Peyer's patch (tissue), 4 donors: ENCODE data around the gene TBC1D2. TPM values are rescaled to one million over a fixed set of nuclear protein-coding genes. Genes with fewer than 3 reads are reported as not detected.

Experiments used
- DNase-seq, 3 donors: peaks; one replicate each; pipeline ENCODE4 v3.0.0-alpha.2; 2017 to 2019
- H3K27ac ChIP-seq, 4 donors: fragments of 200-600 bp; sonication (generic); one replicate each; pipeline ENCODE4 v1.5.1; 2016 to 2019
- H3K27me3 ChIP-seq, 2 donors: fragments of 200-600 bp; sonication (generic); one replicate each; pipeline ENCODE4 v1.5.1; 2019
- H3K36me3 ChIP-seq, 3 donors: fragments of 200-600 bp; sonication (generic); one replicate each; pipeline ENCODE4 v1.5.1; 2016 to 2019
- H3K4me1 ChIP-seq, 4 donors: fragments of 200-600 bp; sonication (generic); one replicate each; pipeline ENCODE4 v1.5.1; 2016 to 2019
- H3K4me3 ChIP-seq, 4 donors: fragments of 200-600 bp; sonication (generic); 1 replicate in 3 of 4; 2 replicates in 1 of 4; pipeline ENCODE4 v1.5.1; 2016 to 2019; ENCODE audit warnings: mild to moderate bottlenecking in 1 of 4
- H3K9me3 ChIP-seq, 4 donors: fragments of 200-600 bp; sonication (generic); one replicate each; pipeline ENCODE4 v1.5.1; 2016 to 2019; ENCODE audit warnings: mild to moderate bottlenecking in 1 of 4
- POLR2A ChIP-seq, 2 donors: fragments of 450-650 bp; IDR thresholded peaks; one replicate each; pipeline ENCODE4 v1.5.1; 2017; ENCODE audit warnings: antibody characterized with exemption in 2 of 2, mild to moderate bottlenecking in 2 of 2, moderate library complexity in 2 of 2
- total RNA-seq, 4 donors: library from RNA; depleted of rRNA; stranded (reverse); fragments of >200 nt; gene quantifications; one replicate each; pipeline ENCODE4 v1.1.0, GENCODE V29; 2016
- TF ChIP-seq, protein P1 (sequence below), 6 experiments: fragments of 450-650 bp in 4 of 6; fragments of 200-600 bp in 2 of 6; sonication (generic) in 1 of 6; IDR thresholded peaks; one replicate each; pipeline ENCODE4 v1.5.1; 2017 to 2019; ENCODE audit warnings: antibody characterized with exemption in 6 of 6, mild to moderate bottlenecking in 3 of 6, moderate library complexity in 1 of 6

TBC1D2 gene
- total RNA-seq, 4 donors from 2014 or later, result 28.1 to 68.8 (median 48.4) TPM

DNA sequence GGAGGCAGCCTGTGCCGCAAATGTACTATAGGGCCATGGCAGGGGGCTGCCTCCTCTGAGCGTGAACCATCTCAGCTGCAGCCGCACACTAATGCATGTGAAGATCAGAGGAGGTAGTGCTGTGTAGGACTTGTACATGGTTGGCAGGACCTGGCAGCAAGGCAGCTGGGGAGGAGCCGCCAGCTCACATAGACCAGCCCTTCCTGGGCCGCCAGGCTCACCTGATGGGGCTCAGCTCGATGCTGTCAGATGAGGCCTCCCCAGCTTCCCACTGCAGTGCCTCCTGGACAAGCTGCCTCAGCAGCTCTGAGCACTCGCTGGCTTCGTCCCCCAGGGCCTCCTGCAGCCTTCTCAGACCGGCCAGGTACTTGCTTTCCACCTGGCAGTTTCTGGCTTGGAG, 45.0 kb downstream of the TBC1D2 start:
- no peaks in the 10 kb centered on the region for H3K27me3 ChIP-seq
- no peak for DNase-seq
- no peak overlapping the region for H3K27ac ChIP-seq
- H3K36me3 ChIP-seq, result peaks cover 0 to 49% (median 0%) of the 10 kb centered on the region in 3 donors
- peaks cover 0 to 6% (median 0%) of the 10 kb centered on the region in 4 donors for H3K4me1 ChIP-seq
- TF ChIP-seq, protein P1, sequence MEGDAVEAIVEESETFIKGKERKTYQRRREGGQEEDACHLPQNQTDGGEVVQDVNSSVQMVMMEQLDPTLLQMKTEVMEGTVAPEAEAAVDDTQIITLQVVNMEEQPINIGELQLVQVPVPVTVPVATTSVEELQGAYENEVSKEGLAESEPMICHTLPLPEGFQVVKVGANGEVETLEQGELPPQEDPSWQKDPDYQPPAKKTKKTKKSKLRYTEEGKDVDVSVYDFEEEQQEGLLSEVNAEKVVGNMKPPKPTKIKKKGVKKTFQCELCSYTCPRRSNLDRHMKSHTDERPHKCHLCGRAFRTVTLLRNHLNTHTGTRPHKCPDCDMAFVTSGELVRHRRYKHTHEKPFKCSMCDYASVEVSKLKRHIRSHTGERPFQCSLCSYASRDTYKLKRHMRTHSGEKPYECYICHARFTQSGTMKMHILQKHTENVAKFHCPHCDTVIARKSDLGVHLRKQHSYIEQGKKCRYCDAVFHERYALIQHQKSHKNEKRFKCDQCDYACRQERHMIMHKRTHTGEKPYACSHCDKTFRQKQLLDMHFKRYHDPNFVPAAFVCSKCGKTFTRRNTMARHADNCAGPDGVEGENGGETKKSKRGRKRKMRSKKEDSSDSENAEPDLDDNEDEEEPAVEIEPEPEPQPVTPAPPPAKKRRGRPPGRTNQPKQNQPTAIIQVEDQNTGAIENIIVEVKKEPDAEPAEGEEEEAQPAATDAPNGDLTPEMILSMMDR (IDR thresholded peaks at IDR 0.05), result no peak
- no peak for TF ChIP-seq POLR2A (IDR thresholded peaks at IDR 0.05)
- no peaks in the 10 kb centered on the region for H3K9me3 ChIP-seq
- no peak overlapping the region for H3K4me3 ChIP-seq

- Histone ChIP-seq H3K36me3 (peaks cover 0 to 49% (median 0%) of the 10 kb centered on the region in 3 donors), H3K9me3 (no peaks in the 10 kb centered on the region), H3K27ac (no peak overlapping the region), H3K4me1 (peaks cover 0 to 6% (median 0%) of the 10 kb centered on the region in 4 donors), H3K27me3 (no peaks in the 10 kb centered on the region), H3K4me3 (no peak overlapping the region)
- TF ChIP-seq, protein P1 (IDR thresholded peaks at IDR 0.05), result no peak
- TF ChIP-seq POLR2A (IDR thresholded peaks at IDR 0.05), result no peak
- no peak for DNase-seq
Measured at GRCh38 chr9:98209530-98209929, 45.9 kb downstream of the TBC1D2 start.

- Histone ChIP-seq H3K27ac (no peak overlapping the region), H3K27me3 (no peaks in the 10 kb centered on the region), H3K4me3 (no peak overlapping the region), H3K4me1 (peaks cover 0 to 6% (median 0%) of the 10 kb centered on the region in 4 donors), H3K36me3 (peaks cover 0 to 46% (median 0%) of the 10 kb centered on the region in 3 donors), H3K9me3 (no peaks in the 10 kb centered on the region)
- no peak for TF ChIP-seq POLR2A (IDR thresholded peaks at IDR 0.05)
- TF ChIP-seq, protein P1 (IDR thresholded peaks at IDR 0.05), result no peak
- no peak for DNase-seq
Measured at GRCh38 chr9:98208635-98209034, 46.8 kb downstream of the TBC1D2 start.

GRCh38 chr9:98207606-98208005, 47.8 kb downstream of the TBC1D2 start:
- H3K27me3 ChIP-seq, result no peaks in the 10 kb centered on the region
- no peak overlapping the region for H3K4me3 ChIP-seq
- TF ChIP-seq, protein P1 (IDR thresholded peaks at IDR 0.05), result no peak
- TF ChIP-seq POLR2A (IDR thresholded peaks at IDR 0.05), result no peak
- H3K4me1 ChIP-seq, result peaks cover 0 to 6% (median 0%) of the 10 kb centered on the region in 4 donors
- H3K9me3 ChIP-seq, result no peaks in the 10 kb centered on the region
- peaks cover 0 to 43% (median 0%) of the 10 kb centered on the region in 3 donors for H3K36me3 ChIP-seq
- no peak overlapping the region for H3K27ac ChIP-seq
- no peak for DNase-seq

DNA sequence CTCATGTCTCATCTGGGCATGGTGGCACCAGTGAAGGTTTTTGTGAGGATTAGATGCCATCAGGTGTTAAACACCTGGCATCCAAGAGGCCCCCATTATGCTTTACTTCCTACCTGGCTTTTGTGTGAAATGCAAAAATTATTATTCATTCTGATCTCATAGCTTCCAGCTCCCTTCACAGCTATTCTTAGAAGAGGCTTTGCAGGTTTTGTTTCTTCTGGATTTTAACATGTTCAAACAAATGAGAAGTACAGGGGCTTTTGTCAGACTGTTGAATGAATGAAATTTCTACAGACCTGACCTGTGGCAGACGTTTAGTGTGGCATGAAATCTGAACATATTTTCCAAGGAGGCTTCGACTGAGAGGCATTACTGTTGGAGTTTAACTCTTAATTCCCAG, 48.7 kb downstream of the TBC1D2 start:
- Histone ChIP-seq H3K27ac (no peak overlapping the region), H3K4me3 (no peak overlapping the region), H3K27me3 (no peaks in the 10 kb centered on the region), H3K36me3 (peaks cover 0 to 35% (median 0%) of the 10 kb centered on the region in 3 donors), H3K9me3 (no peaks in the 10 kb centered on the region), H3K4me1 (peaks cover 0 to 6% (median 0%) of the 10 kb centered on the region in 4 donors)
- DNase-seq, result no peak
- no peak for TF ChIP-seq POLR2A (IDR thresholded peaks at IDR 0.05)
- TF ChIP-seq, protein P1 (IDR thresholded peaks at IDR 0.05), result no peak

DNA sequence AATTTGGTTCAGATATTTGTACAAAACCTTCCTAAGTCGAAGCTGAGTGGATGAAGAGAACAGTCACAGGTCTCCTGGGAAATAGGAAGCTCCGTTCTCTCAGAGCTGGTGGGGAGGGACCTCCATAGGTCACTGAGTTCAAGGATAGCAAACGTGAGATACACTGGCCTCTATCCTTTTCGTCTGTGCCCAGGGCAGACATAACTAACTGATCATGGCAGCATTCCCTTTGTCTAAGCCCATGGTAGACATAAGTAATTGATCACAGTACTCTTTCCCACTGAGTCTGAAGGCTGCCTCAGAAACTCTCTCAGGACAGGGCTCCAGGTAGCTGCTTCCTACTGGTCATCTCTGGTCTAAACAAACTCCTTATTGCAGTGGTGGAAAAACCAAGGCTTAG, 50.8 kb downstream of the TBC1D2 start:
- TF ChIP-seq, protein P1 (IDR thresholded peaks at IDR 0.05), result no peak
- no peak for DNase-seq
- H3K9me3 ChIP-seq, result no peaks in the 10 kb centered on the region
- peaks cover 0 to 39% (median 0%) of the 10 kb centered on the region in 3 donors for H3K36me3 ChIP-seq
- no peak overlapping the region for H3K27ac ChIP-seq
- no peaks in the 10 kb centered on the region for H3K27me3 ChIP-seq
- no peak overlapping the region for H3K4me3 ChIP-seq
- H3K4me1 ChIP-seq, result peaks cover 0 to 6% (median 0%) of the 10 kb centered on the region in 4 donors
